ENCODE data around the gene GTF2H4. TPM values are rescaled to one million over a fixed set of nuclear protein-coding genes. Genes with fewer than 3 reads are reported as not detected.
"Not testable (repeated sequence)": the region's sequence is repeated elsewhere in the genome, so short reads cannot be mapped to it uniquely, and the experiment has no call there.

GTF2H4 gene
- 45.8 TPM for polyA plus RNA-seq (2013, experiment 1 of 2)
- polyA plus RNA-seq (2013, experiment 2 of 2) = 34.3 TPM

DNA sequence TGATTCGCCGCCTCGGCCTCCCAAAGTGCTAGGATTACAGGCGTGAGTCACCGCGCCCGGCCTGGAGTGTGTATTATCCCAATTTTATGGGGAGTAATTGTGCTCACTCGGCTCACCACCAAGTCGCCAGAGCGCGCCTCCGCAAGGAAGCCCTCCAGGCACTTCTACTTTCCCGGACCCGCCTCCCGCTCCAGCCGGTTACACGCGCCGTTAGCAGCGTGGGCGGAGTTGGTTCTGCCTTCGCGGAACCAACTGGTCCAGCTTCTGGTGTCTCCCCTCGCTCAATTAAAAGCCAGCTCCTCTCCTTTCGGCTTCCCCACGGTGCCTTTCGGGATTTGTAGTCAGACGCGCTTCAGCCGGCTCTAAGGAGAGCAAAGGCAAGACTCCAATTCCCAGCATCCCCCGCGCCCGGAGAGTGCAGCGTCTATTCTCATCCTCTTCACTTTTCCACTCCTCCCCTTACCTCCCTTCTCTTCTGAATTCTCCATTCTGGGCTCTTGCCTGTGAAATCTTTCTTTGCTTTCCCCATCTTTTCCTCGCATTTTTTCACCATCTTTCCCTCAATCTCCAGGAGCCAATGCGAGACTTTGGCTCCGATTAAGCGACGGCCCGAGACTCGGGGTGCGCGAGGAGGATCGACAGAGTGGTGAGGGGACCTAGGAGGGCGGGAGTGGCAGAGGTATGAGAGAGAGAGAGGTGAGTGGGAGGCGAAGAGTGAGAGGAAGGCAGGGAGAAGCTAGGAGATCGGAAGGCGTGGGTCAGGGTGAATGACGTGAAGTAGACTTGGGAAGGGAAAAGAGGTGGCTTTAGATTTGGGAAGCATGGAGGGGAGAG is at the start of gene GTF2H4:
Gene GTF2H4, plus strand, starts transcription at position 450 of the 834 bp plus-strand sequence.
- H3K36me3 ChIP-seq (ENCODE audit: control insufficient read depth, insufficient read depth, low read length) = peaks cover 32% of the 10 kb centered on the region
- H3K27ac ChIP-seq (ENCODE audit: low read depth, low read length, severe bottlenecking) = no peak within 1 kb of the TSS
- H3K4me1 ChIP-seq (ENCODE audit: control insufficient read depth, insufficient read depth, low read length, poor library complexity, severe bottlenecking) = no peaks in the 10 kb centered on the region
- H3K9me3 ChIP-seq (ENCODE audit: control insufficient read depth, low read length) = no peaks in the 10 kb centered on the region
- 2 to 3% methylated on average over 41 to 49 of the region's 49 CpGs for WGBS, 2 experiments (ENCODE audit: insufficient coverage in 2 of 2)
- H3K4me3 ChIP-seq (ENCODE audit: extremely low read depth, insufficient read depth, low read length, poor library complexity, severe bottlenecking) = peak within 1 kb of the TSS; percentile 99

GRCh38 chr6:30859726-30860125 is 48.3 kb upstream of the GTF2H4 start:
- not testable (repeated sequence) for H3K9me3 ChIP-seq (ENCODE audit: control insufficient read depth, low read length); H3K4me1 ChIP-seq (ENCODE audit: control insufficient read depth, insufficient read depth, low read length, poor library complexity, severe bottlenecking); H3K4me3 ChIP-seq (ENCODE audit: extremely low read depth, insufficient read depth, low read length, poor library complexity, severe bottlenecking); H3K36me3 ChIP-seq (ENCODE audit: control insufficient read depth, insufficient read depth, low read length); H3K27ac ChIP-seq (ENCODE audit: low read depth, low read length, severe bottlenecking)
- 89 to 100% methylated on average over 4 of the region's 4 CpGs for WGBS, 2 experiments (ENCODE audit: insufficient coverage in 2 of 2)

DNA sequence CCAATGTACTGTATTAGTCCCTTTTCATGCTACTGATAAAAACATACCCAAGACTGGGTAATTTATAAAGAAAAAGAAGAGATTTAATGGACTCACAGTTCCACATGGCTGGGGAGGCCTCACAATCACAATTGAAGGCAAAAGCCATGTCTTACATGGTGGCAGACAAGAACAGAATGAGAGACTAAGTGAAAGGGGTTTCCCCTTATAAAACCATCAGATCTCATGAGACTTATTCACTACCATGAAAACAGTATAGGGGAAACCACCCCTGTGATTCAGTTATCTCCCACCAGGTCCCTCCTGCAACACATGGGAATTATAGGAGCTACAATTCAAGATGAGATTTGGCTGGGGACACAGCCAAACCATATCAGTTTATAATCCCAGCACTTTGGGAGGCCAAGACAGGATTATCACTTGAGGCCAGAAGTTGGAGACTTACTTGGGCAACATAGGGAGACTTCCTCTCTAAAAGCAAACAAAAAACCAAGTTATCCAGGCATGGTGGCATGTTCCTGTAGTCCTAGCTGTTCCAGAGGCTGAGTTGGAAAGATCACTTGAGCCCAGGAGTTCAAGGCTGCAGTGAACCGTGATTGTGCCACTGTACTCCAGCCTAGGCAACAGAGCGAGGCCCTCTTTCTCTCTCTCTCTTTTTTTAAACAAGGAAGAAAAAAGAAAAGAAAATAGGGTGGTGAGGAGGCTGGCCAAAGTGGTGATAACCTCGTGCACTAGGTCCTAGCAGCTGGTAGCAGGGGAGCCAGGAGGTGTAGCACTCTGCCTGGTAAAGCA is 46.6 kb upstream of the GTF2H4 start:
- no peak overlapping the region for H3K4me3 ChIP-seq (ENCODE audit: extremely low read depth, insufficient read depth, low read length, poor library complexity, severe bottlenecking)
- H3K27ac ChIP-seq (ENCODE audit: low read depth, low read length, severe bottlenecking) = no peak overlapping the region
- peaks cover 8% of the 10 kb centered on the region for H3K9me3 ChIP-seq (ENCODE audit: control insufficient read depth, low read length)
- H3K4me1 ChIP-seq (ENCODE audit: control insufficient read depth, insufficient read depth, low read length, poor library complexity, severe bottlenecking) = no peaks in the 10 kb centered on the region
- H3K36me3 ChIP-seq (ENCODE audit: control insufficient read depth, insufficient read depth, low read length) = no peaks in the 10 kb centered on the region
- 73 to 85% methylated on average over 2 to 3 of the region's 3 CpGs for WGBS, 2 experiments (ENCODE audit: insufficient coverage in 2 of 2)

GRCh38 chr6:30862156-30862875 is 45.7 kb upstream of the GTF2H4 start:
- H3K36me3 ChIP-seq (ENCODE audit: control insufficient read depth, insufficient read depth, low read length) = no peaks in the 10 kb centered on the region
- H3K4me1 ChIP-seq (ENCODE audit: control insufficient read depth, insufficient read depth, low read length, poor library complexity, severe bottlenecking) = no peaks in the 10 kb centered on the region
- 86 to 88% methylated on average over 9 to 10 of the region's 10 CpGs for WGBS, 2 experiments (ENCODE audit: insufficient coverage in 2 of 2)
- no peak overlapping the region for H3K4me3 ChIP-seq (ENCODE audit: extremely low read depth, insufficient read depth, low read length, poor library complexity, severe bottlenecking)
- H3K9me3 ChIP-seq (ENCODE audit: control insufficient read depth, low read length) = peaks cover 8% of the 10 kb centered on the region
- no peak overlapping the region for H3K27ac ChIP-seq (ENCODE audit: low read depth, low read length, severe bottlenecking)

DNA sequence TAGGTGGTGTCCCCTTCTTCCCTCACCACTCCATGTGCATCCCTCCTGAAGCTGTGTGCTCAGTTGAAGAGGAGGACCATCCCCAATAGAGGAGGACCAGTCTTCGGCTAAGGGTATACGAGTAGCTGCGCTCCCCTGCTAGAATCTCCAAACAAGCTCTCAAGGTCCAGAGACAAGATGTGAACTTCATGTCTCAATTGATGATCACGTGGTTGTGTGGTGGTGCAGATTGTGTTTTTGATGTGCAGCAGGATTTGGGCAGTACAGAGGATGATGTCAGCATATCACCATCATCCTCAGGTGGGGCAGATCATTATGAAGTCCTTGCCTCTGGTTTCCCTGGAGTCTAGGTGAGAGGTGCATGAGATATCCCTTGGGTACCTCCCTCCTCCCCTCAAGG is 43.7 kb upstream of the GTF2H4 start:
- H3K4me1 ChIP-seq (ENCODE audit: control insufficient read depth, insufficient read depth, low read length, poor library complexity, severe bottlenecking) = no peaks in the 10 kb centered on the region
- no peak overlapping the region for H3K4me3 ChIP-seq (ENCODE audit: extremely low read depth, insufficient read depth, low read length, poor library complexity, severe bottlenecking)
- H3K36me3 ChIP-seq (ENCODE audit: control insufficient read depth, insufficient read depth, low read length) = no peaks in the 10 kb centered on the region
- H3K27ac ChIP-seq (ENCODE audit: low read depth, low read length, severe bottlenecking) = no peak overlapping the region
- 87 to 92% methylated on average over 3 to 4 of the region's 4 CpGs for WGBS, 2 experiments (ENCODE audit: insufficient coverage in 2 of 2)
- peaks cover 16% of the 10 kb centered on the region for H3K9me3 ChIP-seq (ENCODE audit: control insufficient read depth, low read length)

- WGBS, 2 experiments (ENCODE audit: insufficient coverage in 2 of 2) = 92 to 94% methylated on average over 11 to 12 of the region's 12 CpGs
- not testable (repeated sequence) for H3K4me3 ChIP-seq (ENCODE audit: extremely low read depth, insufficient read depth, low read length, poor library complexity, severe bottlenecking); H3K4me1 ChIP-seq (ENCODE audit: control insufficient read depth, insufficient read depth, low read length, poor library complexity, severe bottlenecking); H3K27ac ChIP-seq (ENCODE audit: low read depth, low read length, severe bottlenecking); H3K36me3 ChIP-seq (ENCODE audit: control insufficient read depth, insufficient read depth, low read length)
- H3K9me3 ChIP-seq (ENCODE audit: control insufficient read depth, low read length) = peaks cover 27% of the 10 kb centered on the region
Measured at GRCh38 chr6:30869241-30869749, 38.7 kb upstream of the GTF2H4 start.

DNA sequence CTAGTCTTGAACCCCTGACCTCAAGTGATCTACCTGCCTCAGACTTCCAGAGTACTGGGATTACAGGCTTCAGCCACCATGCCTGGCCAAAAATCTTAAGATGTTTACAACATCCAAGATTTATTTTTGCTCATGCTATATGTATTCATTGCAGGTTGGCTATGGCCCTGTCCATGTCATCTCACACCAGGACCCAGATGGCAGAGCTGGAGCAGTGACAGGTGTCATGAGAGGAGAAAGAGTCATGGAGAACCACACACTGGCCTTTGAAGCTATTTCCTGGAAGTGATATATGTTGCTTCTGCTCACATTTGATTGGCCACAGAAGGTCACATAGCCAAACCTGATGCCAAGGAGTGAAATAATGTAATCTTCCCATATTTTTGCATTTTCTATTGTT is 37.5 kb upstream of the GTF2H4 start:
- Histone ChIP-seq H3K36me3 (ENCODE audit: control insufficient read depth, insufficient read depth, low read length) (no peaks in the 10 kb centered on the region), H3K9me3 (ENCODE audit: control insufficient read depth, low read length) (peaks cover 27% of the 10 kb centered on the region), H3K27ac (ENCODE audit: low read depth, low read length, severe bottlenecking) (no peak overlapping the region), H3K4me1 (ENCODE audit: control insufficient read depth, insufficient read depth, low read length, poor library complexity, severe bottlenecking) (no peaks in the 10 kb centered on the region), H3K4me3 (ENCODE audit: extremely low read depth, insufficient read depth, low read length, poor library complexity, severe bottlenecking) (no peak overlapping the region)

DNA sequence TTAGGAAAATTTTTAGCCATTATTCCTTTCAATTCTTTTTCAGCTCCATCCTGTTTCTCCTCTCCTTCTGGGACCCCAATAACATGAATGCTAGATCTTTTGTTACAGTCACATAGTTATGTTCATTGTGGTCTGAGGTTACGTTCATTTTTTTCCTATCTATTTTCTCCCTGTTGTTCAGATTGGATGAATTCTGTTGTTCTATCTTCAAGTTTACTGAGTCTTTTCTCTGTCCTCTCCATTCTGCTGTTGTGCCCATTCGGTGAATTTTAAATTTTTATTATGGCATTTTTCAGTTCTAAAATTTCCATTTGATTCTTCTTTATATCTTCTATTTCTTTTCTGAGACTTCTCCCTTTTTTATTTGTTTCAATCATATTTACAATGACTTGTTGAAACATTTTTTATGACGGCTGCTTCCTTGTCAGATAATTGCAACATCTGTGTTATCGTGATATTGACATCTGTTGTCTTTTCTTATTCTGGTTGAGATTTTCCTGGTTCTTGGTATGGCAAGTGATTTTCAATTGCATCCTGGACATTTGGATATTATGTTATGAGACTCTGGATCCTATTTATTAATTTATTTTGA is 36.3 kb upstream of the GTF2H4 start:
- 96% methylated on average over 2 of the region's 4 CpGs; no CpG with 5 or more reads in 1 of the 2 experiments for WGBS, 2 experiments (ENCODE audit: insufficient coverage in 2 of 2)
- no peak overlapping the region for H3K4me3 ChIP-seq (ENCODE audit: extremely low read depth, insufficient read depth, low read length, poor library complexity, severe bottlenecking)
- peaks cover 27% of the 10 kb centered on the region for H3K9me3 ChIP-seq (ENCODE audit: control insufficient read depth, low read length)
- H3K4me1 ChIP-seq (ENCODE audit: control insufficient read depth, insufficient read depth, low read length, poor library complexity, severe bottlenecking) = no peaks in the 10 kb centered on the region
- no peak overlapping the region for H3K27ac ChIP-seq (ENCODE audit: low read depth, low read length, severe bottlenecking)
- H3K36me3 ChIP-seq (ENCODE audit: control insufficient read depth, insufficient read depth, low read length) = no peaks in the 10 kb centered on the region

DNA sequence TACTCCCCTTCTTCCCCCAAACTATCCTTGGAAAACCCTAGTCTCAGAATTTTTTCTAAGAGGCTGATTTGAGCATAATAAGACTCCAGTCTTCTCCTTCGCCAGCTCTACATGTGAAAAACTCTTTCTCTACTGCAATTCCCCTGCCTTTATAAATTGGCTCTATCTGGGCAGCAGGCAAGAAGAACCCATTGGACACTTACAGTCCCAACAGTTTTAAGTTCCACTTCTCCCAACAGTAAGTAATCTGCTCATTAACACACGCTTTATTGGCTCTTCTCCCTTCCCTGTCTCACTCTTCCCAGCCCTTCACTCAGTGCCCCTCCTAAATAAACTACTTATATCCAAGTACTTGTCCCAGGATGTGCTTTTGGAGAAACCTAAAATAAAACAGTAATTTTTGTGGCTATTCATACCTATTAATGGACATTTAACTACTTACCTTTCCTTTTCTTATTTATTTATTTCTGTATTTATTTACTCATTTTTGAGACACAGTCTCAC is 34.8 kb upstream of the GTF2H4 start:
- Histone ChIP-seq H3K9me3 (ENCODE audit: control insufficient read depth, low read length) (peaks cover 24% of the 10 kb centered on the region), H3K4me3 (ENCODE audit: extremely low read depth, insufficient read depth, low read length, poor library complexity, severe bottlenecking) (no peak overlapping the region), H3K36me3 (ENCODE audit: control insufficient read depth, insufficient read depth, low read length) (no peaks in the 10 kb centered on the region), H3K4me1 (ENCODE audit: control insufficient read depth, insufficient read depth, low read length, poor library complexity, severe bottlenecking) (peaks cover 10% of the 10 kb centered on the region), H3K27ac (ENCODE audit: low read depth, low read length, severe bottlenecking) (no peak overlapping the region)
- 96 to 100% methylated on average over 2 of the region's 2 CpGs for WGBS, 2 experiments (ENCODE audit: insufficient coverage in 2 of 2)

- H3K4me3 ChIP-seq (ENCODE audit: extremely low read depth, insufficient read depth, low read length, poor library complexity, severe bottlenecking); H3K4me1 ChIP-seq (ENCODE audit: control insufficient read depth, insufficient read depth, low read length, poor library complexity, severe bottlenecking); H3K27ac ChIP-seq (ENCODE audit: low read depth, low read length, severe bottlenecking); H3K36me3 ChIP-seq (ENCODE audit: control insufficient read depth, insufficient read depth, low read length): not testable (repeated sequence)
- 88 to 100% methylated on average over 1 to 2 of the region's 3 CpGs for WGBS, 2 experiments (ENCODE audit: insufficient coverage in 2 of 2)
- peaks cover 24% of the 10 kb centered on the region for H3K9me3 ChIP-seq (ENCODE audit: control insufficient read depth, low read length)
Measured at GRCh38 chr6:30873795-30874194, 34.2 kb upstream of the GTF2H4 start.
